CD14-positive monocyte (primary cell): ENCODE measurements around the gene GRK4. TPM values are rescaled to one million over a fixed set of nuclear protein-coding genes. Genes with fewer than 3 reads are reported as not detected.
A peak's percentile ranks its signal among the peaks of the same experiment; 100 is the strongest.

Experiments used
- DNase-seq, 3 donors: peaks; one replicate each; pipeline ENCODE4 v3.0.0-alpha.2; 2011 to 2022
- H2AFZ ChIP-seq: 2 replicates; pipeline ENCODE4 v1.6.0; 2012; ENCODE audit warnings: mild to moderate bottlenecking, low read depth, low read length, inconsistent platforms; ENCODE audit not compliant: insufficient read depth, poor library complexity, severe bottlenecking
- H3K27ac ChIP-seq, 2 donors: 1 replicate in 1 of 2; 2 replicates in 1 of 2; pipeline ENCODE4 v1.5.1; 2012 to 2013; ENCODE audit warnings: low read length in 2 of 2, control low read depth in 1 of 2, inconsistent platforms in 1 of 2, low read depth in 1 of 2, mild to moderate bottlenecking in 1 of 2
- H3K27me3 ChIP-seq, 2 donors: one replicate each; pipeline versions ENCODE4 v1.6.0 to v1.6.1; 2011 to 2013; ENCODE audit warnings: low read length in 2 of 2; ENCODE audit not compliant: control insufficient read depth in 2 of 2, insufficient read depth in 2 of 2
- H3K36me3 ChIP-seq, 2 donors: replicated peaks in 1 of 2; 1 replicate in 1 of 2; 2 replicates in 1 of 2; pipeline versions ENCODE4 v1.5.1 to v1.6.1; 2012 to 2013; ENCODE audit warnings: low read length in 2 of 2, control low read depth in 1 of 2, inconsistent platforms in 1 of 2, mild to moderate bottlenecking in 1 of 2; ENCODE audit not compliant: insufficient read depth in 2 of 2, control insufficient read depth in 1 of 2
- H3K4me1 ChIP-seq, 2 donors: 1 replicate in 1 of 2; 2 replicates in 1 of 2; pipeline versions ENCODE4 v1.5.1 to v1.6.1; 2012 to 2013; ENCODE audit warnings: low read length in 2 of 2, control low read depth in 1 of 2, inconsistent platforms in 1 of 2, mild to moderate bottlenecking in 1 of 2, moderate library complexity in 1 of 2; ENCODE audit not compliant: insufficient read depth in 2 of 2, control insufficient read depth in 1 of 2
- H3K4me2 ChIP-seq: replicated peaks from 2 replicates; pipeline ENCODE3; 2012; ENCODE audit warnings: low read length, moderate library complexity, mild to moderate bottlenecking; ENCODE audit not compliant: poor library complexity, severe bottlenecking; ENCODE audit errors: extremely low read depth
- H3K4me3 ChIP-seq, 3 experiments: fragments of 200-600 bp in 1 of 3; sonication (generic) in 1 of 3; replicated peaks in 1 of 3; 1 replicate in 2 of 3; 2 replicates in 1 of 3; pipeline ENCODE4 v1.5.1; 2011 to 2013; ENCODE audit warnings: low read length in 3 of 3, mild to moderate bottlenecking in 3 of 3, control low read depth in 2 of 3, low read depth in 2 of 3, inconsistent platforms in 1 of 3, moderate library complexity in 1 of 3
- H3K79me2 ChIP-seq: 2 replicates; pipeline ENCODE4 v1.6.0; 2012; ENCODE audit warnings: mild to moderate bottlenecking, control low read depth, inconsistent platforms, low read length, moderate library complexity; ENCODE audit not compliant: insufficient read depth
- H3K9ac ChIP-seq: 2 replicates; pipeline ENCODE4 v1.6.0; 2017; ENCODE audit warnings: low read length, mild to moderate bottlenecking; ENCODE audit not compliant: insufficient read depth, poor library complexity, severe bottlenecking
- H3K9me3 ChIP-seq, 2 donors: replicated peaks in 1 of 2; 1 replicate in 1 of 2; 2 replicates in 1 of 2; pipeline versions ENCODE4 v1.5.1 to v1.6.1; 2012 to 2013; ENCODE audit warnings: low read length in 2 of 2, control low read depth in 1 of 2; ENCODE audit not compliant: control insufficient read depth in 1 of 2, insufficient read depth in 1 of 2
- H4K20me1 ChIP-seq: 2 replicates; pipeline ENCODE4 v1.6.0; 2012; ENCODE audit warnings: mild to moderate bottlenecking, low read length, control low read depth, moderate library complexity; ENCODE audit not compliant: insufficient read depth
- H3K27ac Mint-ChIP-seq, 7 donors: one replicate each; pipeline ENCODE4 v1.8.0; 2020; ENCODE audit warnings: mild to moderate bottlenecking in 7 of 7, mixed read lengths in 7 of 7, moderate library complexity in 6 of 7, inconsistent platforms in 2 of 7
- H3K27me3 Mint-ChIP-seq, 3 donors: one replicate each; pipeline ENCODE4 v1.8.0; 2021 to 2022; ENCODE audit warnings: low read depth in 3 of 3, mild to moderate bottlenecking in 3 of 3, mixed read lengths in 3 of 3, moderate library complexity in 3 of 3, inconsistent platforms in 1 of 3
- H3K36me3 Mint-ChIP-seq, 2 donors: one replicate each; pipeline ENCODE4 v1.8.0; 2020; ENCODE audit warnings: mixed read lengths in 2 of 2, inconsistent platforms in 1 of 2, mild to moderate bottlenecking in 1 of 2
- H3K4me1 Mint-ChIP-seq: one replicate; pipeline ENCODE4 v1.8.0; 2020; ENCODE audit warnings: mild to moderate bottlenecking, mixed read lengths
- H3K4me3 Mint-ChIP-seq, 2 donors: one replicate each; pipeline ENCODE4 v1.8.0; 2020; ENCODE audit warnings: mild to moderate bottlenecking in 2 of 2, mixed read lengths in 2 of 2, moderate library complexity in 1 of 2
- H3K9me3 Mint-ChIP-seq, 7 donors: one replicate each; pipeline ENCODE4 v1.8.0; 2020 to 2022; ENCODE audit warnings: mixed read lengths in 7 of 7, mild to moderate bottlenecking in 6 of 7, moderate library complexity in 6 of 7, inconsistent platforms in 2 of 7
- WGBS: methylation state at CpG from one replicate; pipeline ENCODE4 v1.1.5; 2013; ENCODE audit warnings: missing lambda C conversion rate; ENCODE audit not compliant: insufficient coverage; 5-methylcytosine and 5-hydroxymethylcytosine counted together
- intact Hi-C, 2 donors: fragments of 100-400 bp; cut with micrococcal nuclease; formaldehyde crosslinking; loops; one replicate each; pipeline versions ENCODE4 v1.15.0 to v1.15.1; 2023
- polyA plus RNA-seq, 3 donors: library from polyadenylated mRNA; depleted of rRNA in 1 of 3; unstranded in 2 of 3; stranded (reverse) in 1 of 3; fragments of 300-500 nt in 2 of 3; fragments of >200 nt in 1 of 3; fragmentation: Illumina TruSeq in 2 of 3; gene quantifications; 1 replicate in 2 of 3; 2 replicates in 1 of 3; pipeline ENCODE4 v1.2.3, GENCODE V29; 2012 to 2021
- TF ChIP-seq, protein P1 (sequence below): fragments of 200-600 bp; IDR thresholded peaks from one replicate; pipeline ENCODE4 v1.8.0; 2022; ENCODE audit warnings: antibody characterized with exemption, mild to moderate bottlenecking

Gene GRK4
- polyA plus RNA-seq, 3 donors = 1.1 to 1.2 (median 1.2) TPM

DNA sequence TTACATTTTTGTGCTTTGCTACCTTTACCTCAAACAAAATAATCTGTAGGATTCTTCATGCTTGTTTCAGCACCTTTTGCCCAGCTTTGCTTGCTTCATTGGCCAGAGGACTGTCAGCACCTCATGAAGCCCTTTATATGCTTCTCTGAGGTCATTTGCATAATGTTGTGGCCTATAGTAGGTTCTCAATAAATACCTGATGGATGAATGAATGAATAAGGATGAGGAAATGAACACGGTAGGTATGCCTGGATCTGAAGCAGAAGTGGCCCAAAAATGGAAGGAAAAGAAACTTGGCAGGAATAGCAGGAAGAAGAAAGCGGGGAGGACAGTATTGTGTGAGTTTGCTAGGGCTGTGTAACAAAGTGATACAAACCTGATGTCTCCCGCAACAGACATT lies 7.9 kb downstream of the GRK4 start:
- H4K20me1 ChIP-seq = no peaks in the 10 kb centered on the region
- no peaks in the 10 kb centered on the region for H3K4me1 Mint-ChIP-seq
- H3K4me2 ChIP-seq = no peak overlapping the region
- intact Hi-C loops = no loop called here
- H3K4me1 ChIP-seq = no peaks in the 10 kb centered on the region
- no peaks in the 10 kb centered on the region for H3K79me2 ChIP-seq
- H3K27ac Mint-ChIP-seq = no peak overlapping the region
- no peaks in the 10 kb centered on the region for H3K9me3 ChIP-seq
- no peak overlapping the region for H3K27ac ChIP-seq
- no peaks in the 10 kb centered on the region for H3K27me3 ChIP-seq
- H3K4me3 Mint-ChIP-seq = no peak overlapping the region
- WGBS = 60% methylated on average over 3 of the region's 3 CpGs
- DNase-seq = no peak
- H3K9me3 Mint-ChIP-seq = peaks cover 0 to 2% (median 0%) of the 10 kb centered on the region in 7 donors
- no peaks in the 10 kb centered on the region for H3K36me3 Mint-ChIP-seq
- peaks cover 0 to 5% (median 2%) of the 10 kb centered on the region in 3 donors for H3K27me3 Mint-ChIP-seq
- TF ChIP-seq, protein P1, sequence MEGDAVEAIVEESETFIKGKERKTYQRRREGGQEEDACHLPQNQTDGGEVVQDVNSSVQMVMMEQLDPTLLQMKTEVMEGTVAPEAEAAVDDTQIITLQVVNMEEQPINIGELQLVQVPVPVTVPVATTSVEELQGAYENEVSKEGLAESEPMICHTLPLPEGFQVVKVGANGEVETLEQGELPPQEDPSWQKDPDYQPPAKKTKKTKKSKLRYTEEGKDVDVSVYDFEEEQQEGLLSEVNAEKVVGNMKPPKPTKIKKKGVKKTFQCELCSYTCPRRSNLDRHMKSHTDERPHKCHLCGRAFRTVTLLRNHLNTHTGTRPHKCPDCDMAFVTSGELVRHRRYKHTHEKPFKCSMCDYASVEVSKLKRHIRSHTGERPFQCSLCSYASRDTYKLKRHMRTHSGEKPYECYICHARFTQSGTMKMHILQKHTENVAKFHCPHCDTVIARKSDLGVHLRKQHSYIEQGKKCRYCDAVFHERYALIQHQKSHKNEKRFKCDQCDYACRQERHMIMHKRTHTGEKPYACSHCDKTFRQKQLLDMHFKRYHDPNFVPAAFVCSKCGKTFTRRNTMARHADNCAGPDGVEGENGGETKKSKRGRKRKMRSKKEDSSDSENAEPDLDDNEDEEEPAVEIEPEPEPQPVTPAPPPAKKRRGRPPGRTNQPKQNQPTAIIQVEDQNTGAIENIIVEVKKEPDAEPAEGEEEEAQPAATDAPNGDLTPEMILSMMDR = no peak
- H3K4me3 ChIP-seq = no peak overlapping the region
- no peak overlapping the region for H2AFZ ChIP-seq
- H3K9ac ChIP-seq = no peak overlapping the region
- H3K36me3 ChIP-seq = no peaks in the 10 kb centered on the region

DNA sequence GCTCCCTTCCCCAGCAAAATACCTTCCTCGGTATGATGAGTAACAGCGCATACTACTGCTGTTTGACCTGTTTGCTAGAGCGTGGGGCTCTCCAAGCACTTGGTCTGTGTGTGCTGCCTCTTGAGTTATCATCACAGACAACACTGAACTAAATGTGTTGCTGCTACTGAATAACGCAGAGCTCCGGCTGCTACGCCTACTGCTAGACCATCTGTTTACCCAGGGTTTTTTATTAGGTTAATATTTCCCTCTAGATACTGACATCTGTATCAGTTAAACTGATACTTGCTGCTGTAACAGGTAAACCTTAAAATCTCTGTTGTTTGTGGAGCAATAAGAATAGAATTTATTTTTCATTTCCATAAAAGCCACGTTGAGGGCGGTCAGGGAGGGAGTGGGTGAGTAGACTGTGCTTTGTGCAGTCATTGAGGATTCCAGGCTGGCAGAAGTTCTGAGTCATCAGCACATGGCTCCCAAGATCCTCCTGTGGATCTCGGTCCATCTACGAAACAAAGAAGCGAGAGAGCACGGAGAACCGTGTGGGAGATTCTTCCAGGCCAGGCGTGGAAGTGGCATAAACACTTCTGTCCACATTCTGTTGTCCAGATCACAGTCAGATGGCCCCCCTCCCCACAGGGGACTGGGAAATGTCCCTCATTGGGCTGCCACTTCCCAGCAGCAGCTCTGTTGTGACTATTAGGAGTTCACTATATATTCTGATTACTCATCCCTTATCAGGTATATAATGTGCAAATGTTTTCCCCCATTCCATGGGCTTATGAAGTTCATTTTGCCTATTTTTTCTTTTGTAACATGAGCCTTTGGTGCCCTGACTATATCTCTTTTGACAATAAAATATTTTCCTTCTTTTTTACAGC lies 14.1 kb downstream of the GRK4 start:
- H3K4me3 Mint-ChIP-seq = no peak overlapping the region
- intact Hi-C loops = no loop called here
- no peak for DNase-seq
- H3K27ac Mint-ChIP-seq = peak overlapping the region in 1 of 7 donors; percentile 5
- peaks cover 0 to 4% (median 0%) of the 10 kb centered on the region in 3 donors for H3K27me3 Mint-ChIP-seq
- Histone ChIP-seq H4K20me1 (no peaks in the 10 kb centered on the region), H3K36me3 (no peaks in the 10 kb centered on the region), H3K4me1 (no peaks in the 10 kb centered on the region), H3K4me2 (no peak overlapping the region), H3K27ac (no peak overlapping the region), H3K9ac (no peak overlapping the region), H2AFZ (no peak overlapping the region), H3K4me3 (no peak overlapping the region), H3K79me2 (no peaks in the 10 kb centered on the region), H3K9me3 (peaks cover 15 to 25% of the 10 kb centered on the region in 2 donors), H3K27me3 (no peaks in the 10 kb centered on the region)
- H3K9me3 Mint-ChIP-seq = peaks cover 12 to 31% (median 19%) of the 10 kb centered on the region in 7 donors
- no peaks in the 10 kb centered on the region for H3K4me1 Mint-ChIP-seq
- TF ChIP-seq, protein P1 = no peak
- H3K36me3 Mint-ChIP-seq = no peaks in the 10 kb centered on the region
- WGBS = 93% methylated on average over 10 of the region's 14 CpGs
